GM12878 (cell line): ENCODE data around the gene RNF121. TPM values are rescaled to one million over a fixed set of nuclear protein-coding genes. Genes with fewer than 3 reads are reported as not detected.

ENCODE experiments used
- BCL3 ChIP-seq: IDR thresholded peaks from 2 replicates; pipeline ENCODE4 v1.6.1; 2011; ENCODE audit warnings: borderline replicate concordance, low read depth, mild to moderate bottlenecking, moderate library complexity, low read length; ENCODE audit not compliant: insufficient read depth, poor library complexity, severe bottlenecking
- CBX3 ChIP-seq: fragments of 200-600 bp; sonication (generic); IDR thresholded peaks from 2 replicates; pipeline ENCODE4 v1.6.1; 2016; ENCODE audit warnings: low read depth, borderline replicate concordance
- CREB1 ChIP-seq: IDR thresholded peaks from 2 replicates; pipeline ENCODE4 v1.6.1; 2012; ENCODE audit warnings: low read depth, mild to moderate bottlenecking, inconsistent platforms
- ELK1 ChIP-seq: IDR thresholded peaks from 2 replicates; pipeline ENCODE4 v1.6.1; 2012; ENCODE audit warnings: low read depth, low read length, improper control_type of control experiment
- FOXM1 ChIP-seq: IDR thresholded peaks from 2 replicates; pipeline ENCODE4 v1.6.1; 2012; ENCODE audit warnings: low read depth, mild to moderate bottlenecking, inconsistent platforms, low read length, moderate library complexity
- HCFC1 ChIP-seq: fragments of 150-350 bp; IDR thresholded peaks from 2 replicates; pipeline ENCODE4 v1.6.1; 2014; ENCODE audit warnings: low read length
- HDAC2 ChIP-seq: fragments of 200-600 bp; sonication (generic); IDR thresholded peaks from 2 replicates; pipeline ENCODE4 v1.6.1; 2017
- MYB ChIP-seq: fragments of 150-350 bp; IDR thresholded peaks from 2 replicates; pipeline ENCODE4 v1.6.1; 2014; ENCODE audit warnings: mild to moderate bottlenecking, low read depth, low read length, borderline replicate concordance
- PRDM15 ChIP-seq: fragments of 450-650 bp; formaldehyde crosslinking; IDR thresholded peaks from 2 replicates; pipeline ENCODE4 v1.4.0; 2020; ENCODE audit warnings: mild to moderate bottlenecking, moderate library complexity
- REST ChIP-seq: IDR thresholded peaks from 2 replicates; pipeline ENCODE4 v1.6.1; 2012; ENCODE audit warnings: mild to moderate bottlenecking, low read depth, low read length
- SMAD5 ChIP-seq: IDR thresholded peaks from 2 replicates; pipeline ENCODE4 v1.6.1; 2016; ENCODE audit warnings: antibody characterized with exemption, low read depth
- polyA plus RNA-seq, 11 experiments: library from polyadenylated mRNA; depleted of rRNA in 4 of 11; unstranded in 6 of 11; stranded (reverse) in 5 of 11; fragments of >200 nt; fragmentation: Nextera tagmentation in 4 of 11; fragmentation: Illumina TruSeq in 1 of 11; extraction: Ambion mirVana in 4 of 11; extraction: Trizol in 1 of 11; gene quantifications; 1 replicate in 1 of 11; 2 replicates in 10 of 11; pipeline versions ENCODE4 v1.2.1 to v1.2.3, GENCODE V29; 2011 to 2016; ENCODE audit warnings: inconsistent platforms in 2 of 11, missing spikeins in 2 of 11, low read depth in 1 of 11
- total RNA-seq, 4 experiments: library from RNA; depleted of rRNA in 3 of 4; stranded (reverse); fragments of >200 nt in 3 of 4; fragmentation: Illumina TruSeq in 1 of 4; extraction: Trizol in 1 of 4; gene quantifications; 2 replicates each; pipeline versions ENCODE4 v1.2.1 to v1.2.3, GENCODE V29; 2013 to 2021

Gene RNF121
- total and polyA plus RNA-seq, 10 of the 15 experiments (the other 5 are each of a cell fraction or from before 2014, with no cell fraction given), result 8.6 to 73.7 (median 32.7) TPM

- TF ChIP-seq REST (no peak), ELK1 (no peak), CBX3 (no peak), HCFC1 (no peak), PRDM15 (CRISPR knock-in tag) (no peak), BCL3 (peak; percentile 61), MYB (no peak), HDAC2 (no peak), FOXM1 (peak; percentile 84; the same call in 1 of the 2 replicates), CREB1 (0 out of 2 replicates have a peak, but pooled peaks have one; percentile 8), SMAD5 (no peak)
Measured at GRCh38 chr11:71931245-71931602, 2.4 kb downstream of the RNF121 start (continued).
